Bronchial epithelial cell (primary cell): ENCODE results near the gene ACR. TPM values are rescaled to one million over a fixed set of nuclear protein-coding genes. Genes with fewer than 3 reads are reported as not detected.

Experiments
- DNase-seq: peaks from one replicate; pipeline ENCODE4 v3.0.0-alpha.2; 2010; ENCODE audit warnings: low read depth
- FAIRE-seq: peaks from 2 replicates; lab custom pipeline; 2011; peaks lifted over from hg19 to GRCh38; lab: Jason Lieb, UNC
- H3K27me3 ChIP-seq: 2 replicates; pipeline ENCODE4 v1.5.1; 2011; ENCODE audit warnings: low read length; ENCODE audit not compliant: control insufficient read depth, insufficient read depth
- H3K36me3 ChIP-seq: 2 replicates; pipeline ENCODE4 v1.5.1; 2011; ENCODE audit warnings: low read length; ENCODE audit not compliant: control insufficient read depth, insufficient read depth
- H3K4me3 ChIP-seq: 2 replicates; pipeline ENCODE4 v1.5.1; 2011; ENCODE audit warnings: mild to moderate bottlenecking, low read depth, low read length, control low read depth
- total RNA-seq: library from RNA; depleted of rRNA; stranded (reverse); fragments of >200 nt; gene quantifications from 2 replicates; pipeline ENCODE4 v1.2.1, GENCODE V29; 2014
- TF ChIP-seq, protein P1 (sequence below): IDR thresholded peaks from 2 replicates; pipeline ENCODE4 v1.5.1; 2011; ENCODE audit warnings: mild to moderate bottlenecking, moderate library complexity, low read length, control low read depth, inconsistent platforms; ENCODE audit not compliant: insufficient read depth, severe bottlenecking

The ACR gene
- total RNA-seq, 1 donor from 2014 or later = not detected

DNA sequence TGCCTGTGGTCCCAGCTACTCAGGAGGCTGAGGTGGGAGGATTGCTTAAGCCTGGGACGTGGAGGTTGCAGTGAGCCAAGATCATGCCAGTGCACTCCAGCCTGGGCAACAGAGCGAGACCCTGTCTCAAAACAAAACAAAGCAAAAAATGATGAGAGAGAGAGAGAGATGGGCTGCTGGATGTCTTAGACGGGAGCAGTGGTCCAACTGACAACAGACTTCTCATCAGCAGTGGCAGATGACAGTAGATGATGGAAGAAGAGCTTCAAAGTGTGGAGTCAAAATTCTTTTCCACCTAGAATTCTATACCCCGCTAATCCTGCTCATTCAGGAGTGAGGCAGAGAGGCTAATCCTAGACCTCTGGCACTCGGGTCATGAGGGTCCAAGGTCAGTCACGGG, 29.0 kb upstream of the ACR start:
- DNase-seq = no peak
- TF ChIP-seq, protein P1, sequence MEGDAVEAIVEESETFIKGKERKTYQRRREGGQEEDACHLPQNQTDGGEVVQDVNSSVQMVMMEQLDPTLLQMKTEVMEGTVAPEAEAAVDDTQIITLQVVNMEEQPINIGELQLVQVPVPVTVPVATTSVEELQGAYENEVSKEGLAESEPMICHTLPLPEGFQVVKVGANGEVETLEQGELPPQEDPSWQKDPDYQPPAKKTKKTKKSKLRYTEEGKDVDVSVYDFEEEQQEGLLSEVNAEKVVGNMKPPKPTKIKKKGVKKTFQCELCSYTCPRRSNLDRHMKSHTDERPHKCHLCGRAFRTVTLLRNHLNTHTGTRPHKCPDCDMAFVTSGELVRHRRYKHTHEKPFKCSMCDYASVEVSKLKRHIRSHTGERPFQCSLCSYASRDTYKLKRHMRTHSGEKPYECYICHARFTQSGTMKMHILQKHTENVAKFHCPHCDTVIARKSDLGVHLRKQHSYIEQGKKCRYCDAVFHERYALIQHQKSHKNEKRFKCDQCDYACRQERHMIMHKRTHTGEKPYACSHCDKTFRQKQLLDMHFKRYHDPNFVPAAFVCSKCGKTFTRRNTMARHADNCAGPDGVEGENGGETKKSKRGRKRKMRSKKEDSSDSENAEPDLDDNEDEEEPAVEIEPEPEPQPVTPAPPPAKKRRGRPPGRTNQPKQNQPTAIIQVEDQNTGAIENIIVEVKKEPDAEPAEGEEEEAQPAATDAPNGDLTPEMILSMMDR = no peak
- Histone ChIP-seq H3K27me3 (no peaks in the 10 kb centered on the region), H3K36me3 (peaks cover 3% of the 10 kb centered on the region), H3K4me3 (no peak overlapping the region)
- peak; percentile 70 for FAIRE-seq

DNA sequence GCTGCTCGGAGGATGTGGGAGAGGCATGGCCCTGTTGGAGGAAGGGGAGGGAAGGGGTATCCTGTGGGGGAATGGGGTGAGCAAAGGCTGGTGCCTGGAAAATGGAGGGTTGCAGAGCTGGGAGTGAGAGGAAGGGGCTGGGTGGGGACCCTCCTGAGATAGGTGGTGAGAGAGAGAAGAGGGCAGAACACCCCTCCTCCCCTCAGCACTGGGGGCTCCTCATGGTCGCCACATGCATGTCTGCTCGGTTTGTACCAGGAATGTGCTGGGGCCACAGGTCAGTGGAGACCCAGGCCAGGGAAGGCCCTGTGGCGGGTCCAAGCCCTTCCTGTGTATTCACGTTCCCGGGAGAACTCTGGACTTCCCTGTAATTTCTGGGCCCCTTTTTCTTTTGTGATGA, 27.8 kb upstream of the ACR start:
- no peak overlapping the region for H3K4me3 ChIP-seq
- peaks cover 2% of the 10 kb centered on the region for H3K36me3 ChIP-seq
- no peak for FAIRE-seq
- DNase-seq = no peak
- TF ChIP-seq, protein P1 = no peak
- H3K27me3 ChIP-seq = no peaks in the 10 kb centered on the region

DNA sequence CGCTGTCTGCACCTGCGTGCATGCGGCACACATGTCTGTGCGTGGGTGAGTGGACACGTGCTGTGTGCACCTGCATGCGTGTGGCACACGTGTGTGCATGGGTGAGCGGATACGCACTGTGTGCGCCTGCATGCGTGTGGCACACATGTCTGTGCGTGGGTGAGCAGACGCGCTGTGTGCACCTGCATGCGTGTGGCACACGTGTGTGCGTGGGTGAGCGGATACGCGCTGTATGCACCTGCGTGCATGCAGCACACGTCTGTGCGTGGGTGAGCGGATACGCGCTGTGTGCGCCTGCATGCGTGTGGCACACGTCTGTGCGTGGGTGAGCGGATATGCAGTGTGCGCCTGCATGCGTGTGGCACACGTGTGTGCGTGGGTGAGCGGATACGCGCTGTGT, 27.1 kb upstream of the ACR start:
- FAIRE-seq (peak; percentile 96), DNase-seq (no peak)
- Histone ChIP-seq H3K27me3 (no peaks in the 10 kb centered on the region), H3K36me3 (peaks cover 2% of the 10 kb centered on the region), H3K4me3 (no peak overlapping the region)
- TF ChIP-seq, protein P1 = no peak

DNA sequence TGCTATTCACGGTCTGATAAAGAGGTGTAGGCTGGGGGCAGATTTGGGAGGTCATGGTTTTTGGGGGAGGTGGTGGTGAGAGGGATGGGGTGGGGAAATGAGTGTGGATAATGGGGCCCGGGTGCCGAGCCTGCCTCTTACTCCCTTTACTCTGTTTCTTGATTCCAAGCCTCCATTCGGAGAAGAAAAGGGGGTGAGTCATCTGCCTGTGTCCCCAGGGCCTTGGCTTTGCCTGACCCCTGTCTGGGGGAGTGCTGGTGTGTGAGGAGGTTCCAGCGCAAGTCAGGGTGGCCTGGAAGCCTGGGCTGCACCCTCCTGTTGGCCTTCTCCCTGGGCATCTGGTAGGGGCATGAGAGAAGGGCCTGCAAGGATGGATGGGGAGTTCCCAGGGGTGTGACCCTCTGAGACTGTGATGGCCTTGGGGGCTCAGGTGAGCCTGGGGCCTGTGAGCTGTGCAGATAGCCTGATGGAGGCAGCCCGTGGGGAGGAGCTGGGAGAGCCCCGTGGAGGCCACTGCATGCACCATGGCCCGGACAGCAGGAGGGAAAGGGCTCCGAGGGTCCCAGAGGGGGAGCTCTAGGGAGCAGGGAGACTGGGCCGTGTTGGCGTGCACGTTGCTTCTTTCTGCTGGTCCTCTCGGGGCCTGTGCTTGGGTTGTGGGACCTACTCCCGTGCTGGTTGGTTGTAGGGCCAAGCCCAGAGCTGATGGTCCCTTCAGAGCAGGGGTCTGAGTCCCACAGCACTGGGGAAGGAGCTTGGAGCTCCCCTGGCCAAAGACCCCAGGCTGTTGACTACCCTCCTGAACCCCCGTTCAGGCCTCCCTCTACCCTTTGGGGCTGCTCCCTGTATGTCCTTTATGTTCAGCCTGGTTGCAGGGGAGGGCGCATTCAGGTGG, 26.3 kb upstream of the ACR start:
- no peak for DNase-seq
- no peak overlapping the region for H3K4me3 ChIP-seq
- no peaks in the 10 kb centered on the region for H3K27me3 ChIP-seq
- no peaks in the 10 kb centered on the region for H3K36me3 ChIP-seq
- TF ChIP-seq, protein P1 = no peak
- FAIRE-seq = no peak

DNA sequence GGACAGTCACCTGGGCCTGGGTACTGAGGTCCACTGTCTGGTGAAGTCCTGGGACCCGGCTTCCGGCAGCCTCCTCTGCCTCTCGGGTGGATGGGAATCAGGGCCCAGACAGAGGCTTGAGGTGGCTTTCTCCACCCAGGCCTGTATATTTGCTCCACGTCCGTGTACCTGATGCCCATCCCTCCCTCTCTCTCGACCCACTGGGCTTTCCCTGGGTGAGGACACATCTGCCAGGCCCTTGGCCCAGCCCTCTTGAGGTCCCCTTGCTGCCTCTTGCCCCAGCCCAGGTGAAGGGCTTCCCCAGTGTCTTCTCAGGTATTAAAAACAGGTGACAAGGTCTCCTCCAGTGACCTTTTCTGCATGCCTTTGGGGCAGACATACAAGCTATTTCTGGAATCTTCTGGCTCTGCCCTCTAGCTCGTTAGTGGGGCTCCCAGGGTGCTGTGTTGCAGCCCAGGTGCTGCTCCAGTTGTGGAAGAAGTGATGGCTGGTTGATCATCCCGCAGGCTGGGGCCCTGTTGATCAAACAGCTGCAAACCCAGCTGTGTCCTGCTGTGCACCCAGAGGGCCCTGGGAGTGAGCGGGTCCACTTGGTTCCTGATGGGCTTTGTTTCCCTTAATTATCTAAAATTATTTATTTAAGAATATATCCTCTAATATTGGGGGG, 25.5 kb upstream of the ACR start:
- Histone ChIP-seq H3K27me3 (no peaks in the 10 kb centered on the region), H3K4me3 (no peak overlapping the region), H3K36me3 (no peaks in the 10 kb centered on the region)
- TF ChIP-seq, protein P1 = no peak
- DNase-seq (no peak), FAIRE-seq (no peak)
